Measurements from ENCODE around the gene CECR2.

CECR2 gene

DNA sequence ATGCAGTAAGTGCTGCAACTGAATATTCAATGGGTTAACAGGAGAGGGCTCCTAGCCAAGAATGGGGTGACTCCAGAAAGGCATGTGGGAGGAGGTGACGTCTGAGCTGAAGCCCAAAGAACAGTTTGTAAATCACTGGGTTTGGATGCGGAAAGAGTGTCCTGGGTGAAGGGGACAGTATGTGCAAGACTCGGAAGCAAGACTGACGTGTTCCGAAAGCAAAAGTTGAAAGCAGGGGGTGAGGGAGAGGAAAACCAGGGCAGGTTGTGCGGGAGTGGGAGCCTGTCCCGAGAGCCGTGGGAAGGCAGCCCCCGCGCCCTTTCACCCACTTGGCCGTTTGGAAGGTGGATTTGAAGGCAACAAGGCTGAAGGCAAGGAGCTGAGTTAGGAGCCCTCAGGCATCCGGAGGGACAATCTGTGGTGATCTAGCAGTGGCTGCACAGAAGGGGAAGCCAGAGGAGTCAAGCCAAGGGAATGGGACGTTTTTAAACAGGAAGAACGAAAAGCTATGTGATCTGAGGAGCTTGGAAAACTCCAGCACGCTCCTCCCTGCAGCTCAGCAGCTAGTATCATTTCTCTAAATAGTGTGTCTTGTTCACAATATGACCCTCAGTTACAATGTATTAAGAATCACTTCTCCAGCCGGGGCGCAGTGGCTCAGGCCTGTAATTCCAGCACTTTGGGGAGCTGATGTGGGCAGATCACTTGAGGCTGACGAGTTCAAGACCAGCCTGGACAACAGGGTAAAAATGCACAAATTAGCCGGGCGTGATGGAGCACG lies 201.8 kb downstream of the CECR2 start:
- DNase-seq (ENCODE audit: low read depth): no peak

DNA sequence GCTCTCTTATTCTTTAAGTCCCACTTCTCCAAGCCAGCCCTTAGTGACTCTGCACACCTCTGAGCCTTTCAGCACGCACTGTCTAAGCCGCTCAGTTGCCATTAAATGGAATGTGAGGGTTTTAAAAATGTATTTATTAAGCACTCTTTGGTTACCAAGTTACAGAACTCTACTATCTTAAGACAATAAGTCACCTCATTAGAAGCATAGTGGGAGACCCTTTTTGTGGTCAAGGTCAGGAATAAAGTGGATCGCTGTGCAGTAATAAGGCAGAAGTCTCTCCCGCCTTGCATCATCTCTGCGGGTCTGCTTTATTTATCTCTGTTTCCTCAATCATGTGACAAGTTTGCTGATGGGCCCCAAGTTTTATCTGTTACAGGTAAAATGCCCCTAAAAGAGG lies 205.9 kb downstream of the CECR2 start:
- no peak for DNase-seq (ENCODE audit: low read depth)

DNA sequence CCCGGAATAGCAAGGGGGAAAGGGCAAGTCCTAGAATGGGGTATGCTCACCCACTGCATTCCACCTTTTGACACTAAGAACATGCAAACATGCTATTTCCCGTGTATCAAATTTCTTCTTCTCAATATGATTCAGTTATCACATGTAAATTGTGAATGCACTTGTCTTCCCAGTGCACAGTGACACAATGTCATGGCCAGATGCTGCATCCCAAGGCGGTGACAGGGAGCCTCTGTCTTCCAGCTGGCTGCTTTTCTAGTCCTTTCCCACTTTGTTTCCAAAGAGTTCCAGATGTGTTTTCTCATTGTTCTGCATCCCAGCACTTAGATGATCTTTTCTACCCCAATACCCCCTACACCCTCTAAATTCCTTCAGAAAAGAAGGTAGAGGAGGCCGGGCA lies 206.4 kb downstream of the CECR2 start:
- DNase-seq (ENCODE audit: low read depth): no peak

DNA sequence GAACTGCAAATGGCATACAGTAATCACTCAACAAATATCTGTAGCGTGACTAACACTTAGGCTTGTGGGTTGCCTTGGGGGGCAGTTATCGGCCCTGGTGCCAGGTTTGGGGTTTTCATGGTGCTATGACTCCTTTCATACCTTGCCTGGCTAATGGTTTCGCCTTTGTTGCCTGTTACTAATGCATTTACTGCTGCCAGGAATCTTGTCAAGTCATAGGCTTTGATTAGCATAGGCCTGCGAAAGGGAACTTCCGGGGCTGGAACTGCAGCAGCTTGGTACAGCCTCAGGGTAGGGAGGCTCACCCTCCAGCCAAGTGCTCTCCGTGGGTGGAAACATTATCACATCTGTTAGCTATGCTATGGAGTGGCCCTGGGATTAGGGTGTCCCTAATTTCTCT lies 207.2 kb downstream of the CECR2 start:
- DNase-seq (ENCODE audit: low read depth): no peak

DNA sequence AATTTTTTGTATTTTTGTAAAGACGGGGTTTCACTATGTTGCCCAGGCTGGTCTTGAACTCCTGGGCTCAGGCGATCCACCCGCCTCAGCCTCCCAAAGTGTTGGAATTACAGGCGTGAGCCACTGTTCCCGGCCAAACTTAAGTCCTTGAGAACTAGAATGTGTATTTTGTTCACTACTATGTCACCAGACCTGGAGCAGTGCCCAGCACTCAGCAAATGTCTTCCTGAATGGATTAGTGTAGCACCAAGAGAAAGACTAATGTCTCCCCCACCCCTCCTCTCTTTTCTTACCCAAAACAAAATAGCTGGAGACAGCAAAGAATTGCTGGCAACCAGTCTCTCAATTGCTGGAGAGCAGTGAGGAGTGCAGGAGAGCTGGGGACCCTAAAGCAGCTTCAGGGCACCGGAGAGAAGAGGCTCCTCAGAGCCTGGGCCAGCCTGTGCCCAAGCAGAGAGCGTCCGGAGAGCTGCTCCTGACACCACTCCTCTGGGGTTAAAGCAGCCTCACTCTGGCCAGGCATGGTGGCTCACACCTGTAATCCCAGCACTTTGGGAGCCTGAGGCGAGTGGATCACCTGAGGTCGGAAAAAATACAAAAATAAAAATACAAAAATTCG lies 209.0 kb downstream of the CECR2 start:
- DNase-seq (ENCODE audit: low read depth): no peak

DNA sequence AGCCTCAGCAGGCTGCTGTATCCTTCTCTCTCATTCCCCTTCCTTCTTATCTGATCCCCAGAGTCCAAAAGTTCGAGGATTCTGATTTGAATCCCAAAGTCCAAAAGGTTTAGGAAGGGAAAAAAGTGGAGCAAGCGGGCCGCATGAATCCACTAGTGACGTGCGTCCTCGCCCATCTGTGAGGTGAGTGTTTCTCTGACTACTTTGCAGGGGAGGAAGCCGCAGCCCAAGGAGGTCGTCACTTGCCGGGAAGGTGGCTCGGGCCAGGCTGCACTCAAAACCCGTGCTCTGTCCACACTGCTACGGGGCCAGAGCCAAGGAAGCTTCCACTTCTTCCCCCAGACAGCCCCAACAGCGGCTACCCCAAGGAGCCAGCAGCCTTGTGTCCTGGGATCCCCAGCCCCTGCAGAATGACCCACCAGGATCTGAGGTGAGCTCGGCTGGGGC lies 210.3 kb downstream of the CECR2 start:
- DNase-seq (ENCODE audit: low read depth): no peak

DNA sequence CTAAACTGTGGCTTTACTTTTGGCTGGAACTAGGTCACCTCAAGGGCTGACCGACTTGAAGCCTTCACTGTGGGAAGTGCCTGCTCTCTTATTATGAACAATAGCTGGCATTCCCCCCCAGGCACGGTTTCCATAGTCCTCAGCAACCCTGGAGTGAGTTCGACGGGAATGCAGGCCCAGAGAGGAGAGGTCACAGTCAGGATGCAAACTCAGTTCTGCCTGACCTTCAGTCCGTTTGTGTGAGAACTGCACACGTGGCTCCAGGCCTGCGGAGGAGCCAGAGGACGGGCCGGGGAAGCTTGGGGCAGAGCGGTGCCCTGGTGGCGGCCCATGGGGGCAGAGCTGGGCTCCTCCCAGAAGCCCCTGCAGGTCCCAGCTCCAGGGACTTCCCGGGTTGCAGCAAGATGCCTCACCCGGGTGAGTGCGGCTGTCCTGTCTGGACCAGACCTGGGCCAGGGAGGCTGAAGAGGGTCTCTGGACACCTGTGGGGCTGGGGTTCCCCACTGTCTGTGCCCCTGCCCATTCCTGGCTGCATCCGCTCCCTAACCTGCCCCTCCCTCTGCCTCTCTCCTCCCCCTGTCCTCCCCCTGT lies 211.3 kb downstream of the CECR2 start:
- DNase-seq (ENCODE audit: low read depth): no peak

DNA sequence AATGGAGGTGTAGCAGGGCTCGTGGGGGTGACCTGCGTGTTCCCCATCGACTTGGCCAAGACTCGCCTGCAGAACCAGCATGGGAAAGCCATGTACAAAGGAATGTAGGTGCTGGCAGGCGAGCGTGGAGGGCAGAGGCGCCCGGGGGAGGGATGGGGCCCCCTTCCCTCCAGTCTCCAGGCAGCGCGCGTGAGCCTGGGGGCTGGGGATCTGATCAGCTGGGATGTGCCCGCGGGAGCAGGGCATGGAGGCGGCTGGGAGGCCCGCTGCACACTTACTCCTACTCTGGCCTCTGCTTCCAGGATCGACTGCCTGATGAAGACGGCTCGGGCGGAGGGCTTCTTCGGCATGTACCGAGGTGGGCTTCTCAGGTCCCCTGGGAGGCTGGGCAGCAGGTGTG lies 211.8 kb downstream of the CECR2 start:
- DNase-seq (ENCODE audit: low read depth): no peak

DNA sequence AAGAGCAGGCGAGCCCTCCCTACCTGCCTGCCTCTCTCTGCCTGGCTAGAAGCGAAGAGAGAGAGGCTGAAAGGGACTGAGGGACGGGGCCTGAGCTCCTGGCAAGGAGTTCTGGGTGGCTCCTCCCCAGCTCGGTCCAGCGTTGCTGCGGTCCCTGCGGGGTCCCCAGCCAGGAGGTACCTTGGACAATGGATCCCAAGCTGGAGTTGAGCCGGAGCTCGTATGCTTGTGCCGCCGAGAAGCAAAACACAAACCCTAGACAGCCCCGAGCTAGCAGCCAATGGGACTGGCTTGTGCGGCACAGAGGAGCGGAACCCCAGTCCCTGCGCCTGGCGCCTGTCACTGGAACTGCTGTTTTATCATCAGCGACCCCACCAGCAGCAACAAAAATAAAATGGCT lies 212.4 kb downstream of the CECR2 start:
- no peak for DNase-seq (ENCODE audit: low read depth)

DNA sequence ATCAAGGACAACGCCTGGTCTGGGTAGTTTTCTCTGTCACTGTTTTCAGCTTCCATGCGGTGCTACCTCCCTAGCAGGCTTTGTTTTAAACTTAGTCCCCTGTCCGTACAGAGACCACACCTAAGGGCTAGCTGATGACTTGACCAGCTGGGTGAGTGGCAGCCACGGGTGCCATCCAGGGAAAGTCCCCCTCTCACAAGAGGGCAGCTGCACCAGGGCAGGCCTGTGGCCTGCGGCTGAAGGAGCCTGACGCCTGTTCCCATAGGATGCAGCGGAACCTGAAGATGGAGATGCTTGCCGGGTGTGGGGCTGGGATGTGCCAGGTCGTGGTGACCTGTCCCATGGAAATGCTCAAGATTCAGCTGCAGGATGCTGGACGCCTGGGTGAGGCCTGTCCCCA lies 213.9 kb downstream of the CECR2 start:
- no peak for DNase-seq (ENCODE audit: low read depth)

DNA sequence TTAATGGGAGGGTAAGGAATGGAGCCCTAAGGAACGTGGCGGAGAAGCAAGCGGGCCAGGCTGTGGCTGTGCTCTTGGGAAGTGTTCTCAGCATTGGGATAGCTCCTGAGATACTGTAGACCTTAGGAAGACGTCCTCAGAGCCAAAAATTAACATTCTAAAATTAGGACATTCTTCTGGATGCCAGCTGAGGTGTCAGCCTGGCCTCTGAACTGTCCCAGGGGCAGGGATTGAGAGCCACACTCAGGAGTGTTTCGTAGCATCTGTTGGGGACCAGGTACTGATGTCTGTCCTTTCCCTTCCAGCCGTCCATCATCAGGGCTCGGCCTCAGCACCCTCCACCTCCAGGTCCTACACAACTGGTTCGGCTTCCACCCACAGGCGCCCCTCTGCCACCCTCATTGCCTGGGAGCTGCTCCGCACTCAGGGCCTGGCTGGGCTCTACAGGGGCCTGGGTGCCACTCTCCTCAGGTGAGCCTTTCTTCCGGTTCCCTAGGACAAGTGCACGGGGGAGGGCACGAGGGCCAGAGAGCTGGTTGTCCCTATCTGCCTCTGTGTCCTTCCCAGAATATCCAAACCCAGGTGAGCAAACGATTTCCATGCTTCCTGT lies 217.7 kb downstream of the CECR2 start:
- DNase-seq (ENCODE audit: low read depth): no peak

DNA sequence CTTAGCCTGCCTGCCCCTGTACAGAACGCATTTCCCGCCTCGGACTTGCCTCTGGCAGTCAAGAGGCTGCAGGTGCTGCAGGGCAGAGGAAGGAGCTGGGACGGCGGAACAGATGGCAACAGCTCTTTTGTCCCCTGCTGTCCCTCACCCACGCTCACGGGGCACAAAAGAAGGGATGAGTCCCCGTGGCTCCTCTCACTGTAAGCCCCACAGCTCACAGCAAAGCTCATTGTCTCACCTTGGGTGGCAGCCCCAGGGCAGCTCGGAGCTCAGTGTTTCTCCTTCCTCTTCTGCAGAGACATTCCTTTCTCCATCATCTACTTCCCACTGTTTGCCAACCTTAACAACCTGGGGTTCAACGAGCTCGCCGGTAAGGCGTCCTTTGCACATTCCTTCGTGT lies 218.4 kb downstream of the CECR2 start:
- no peak for DNase-seq (ENCODE audit: low read depth)

DNA sequence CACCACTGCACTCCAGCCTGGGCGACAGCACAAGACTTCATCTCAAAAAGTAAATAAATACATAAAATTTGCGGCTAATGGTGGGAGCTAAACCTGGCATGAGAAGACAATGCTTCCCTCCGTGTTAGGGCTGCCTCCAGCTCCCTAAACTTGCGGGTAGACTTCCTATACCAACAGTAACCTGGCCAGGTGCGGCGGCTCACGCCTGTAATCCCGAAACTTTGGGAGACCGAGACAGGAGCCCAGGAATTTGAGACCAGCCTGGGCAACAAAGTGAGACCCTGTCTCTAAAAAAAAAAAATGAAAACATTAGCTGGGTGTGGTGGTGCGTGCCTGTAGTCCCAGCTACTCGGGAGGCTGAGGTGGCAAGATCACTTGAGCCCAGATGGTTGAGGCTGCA lies 219.3 kb downstream of the CECR2 start:
- DNase-seq (ENCODE audit: low read depth): no peak

DNA sequence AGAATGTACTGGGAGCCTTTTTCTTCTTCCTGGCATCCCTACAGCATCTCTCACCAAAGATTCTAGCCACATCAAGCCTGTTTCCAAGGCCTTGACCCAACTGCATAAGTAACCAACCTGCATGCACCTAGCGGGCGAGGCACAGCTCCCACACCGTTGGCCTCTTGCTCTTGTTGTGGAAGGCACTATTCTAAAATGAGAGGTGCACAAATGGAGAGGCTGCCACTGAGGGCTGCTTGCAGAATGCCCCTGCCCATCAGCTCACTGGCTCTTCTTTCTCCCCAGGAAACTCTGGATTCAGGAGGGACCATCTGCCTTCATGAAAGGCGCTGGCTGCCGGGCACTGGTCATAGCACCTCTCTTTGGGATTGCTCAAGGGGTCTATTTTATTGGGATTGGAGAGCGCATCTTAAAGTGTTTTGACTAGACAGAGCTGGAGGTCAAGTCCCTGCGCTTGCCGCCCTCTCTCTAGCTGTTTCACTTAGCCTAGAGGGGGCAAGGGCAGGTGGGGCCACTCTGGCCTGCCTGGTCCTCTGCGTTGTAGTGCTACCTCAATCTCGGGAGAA lies 220.6 kb downstream of the CECR2 start:
- DNase-seq (ENCODE audit: low read depth): no peak

DNA sequence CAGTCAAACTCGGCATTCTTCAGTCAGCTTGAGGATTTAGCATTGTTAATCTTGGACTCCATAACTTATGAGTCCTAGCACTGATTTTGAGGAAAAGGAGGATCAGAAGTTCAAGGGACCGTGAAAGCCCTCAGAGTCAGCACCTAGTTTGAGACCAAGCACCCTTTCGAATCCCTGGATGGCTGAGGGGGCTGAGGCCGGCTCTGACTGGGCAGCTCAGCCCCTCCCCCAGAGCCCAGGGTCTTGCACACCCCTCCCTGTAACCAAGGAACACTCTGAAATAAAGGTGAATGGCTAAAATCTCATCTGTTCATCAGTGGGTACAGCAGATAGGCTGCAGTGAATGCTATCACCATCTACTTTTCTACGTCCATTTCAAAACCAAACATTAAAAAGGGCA lies 221.3 kb downstream of the CECR2 start:
- no peak for DNase-seq (ENCODE audit: low read depth)

DNA sequence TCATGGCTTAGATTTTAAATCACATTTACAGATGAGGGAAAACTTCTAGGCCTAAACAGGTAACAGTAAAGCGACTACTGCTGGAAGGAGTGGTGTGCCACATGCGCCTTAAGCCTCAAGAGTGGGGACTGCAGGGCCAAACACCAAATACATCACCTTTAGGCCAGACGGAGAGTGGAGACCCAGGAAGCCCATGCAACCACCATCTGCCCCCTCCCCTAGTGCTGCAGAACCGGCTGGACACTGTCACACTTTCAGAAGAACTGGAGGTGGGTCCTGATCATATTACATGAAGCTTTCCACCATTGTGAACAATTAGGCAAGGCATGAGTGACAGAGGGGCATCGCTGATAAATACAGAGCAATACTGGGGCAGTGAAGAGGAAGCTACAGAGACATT lies 222.9 kb downstream of the CECR2 start:
- no peak for DNase-seq (ENCODE audit: low read depth)

DNA sequence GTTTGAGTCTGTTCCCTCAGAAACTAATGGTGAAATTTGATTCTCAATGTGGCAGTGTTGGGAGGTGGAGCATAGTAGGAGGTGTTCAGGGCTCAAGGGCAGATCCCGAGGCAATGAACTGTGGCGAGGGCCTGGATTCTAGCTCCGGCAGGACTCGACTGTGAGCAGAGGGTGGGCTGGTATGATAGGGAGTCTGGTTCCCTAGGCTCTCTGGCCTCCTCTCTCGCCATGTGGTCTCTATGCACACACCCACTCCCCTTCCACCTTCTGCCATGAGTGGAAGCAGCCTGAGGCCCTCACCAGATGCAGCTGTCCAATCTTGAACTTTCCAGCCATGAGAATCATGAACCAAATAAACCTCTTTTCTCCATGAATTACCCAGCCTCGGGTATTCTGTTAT lies 227.0 kb downstream of the CECR2 start:
- no peak for DNase-seq (ENCODE audit: low read depth)

DNA sequence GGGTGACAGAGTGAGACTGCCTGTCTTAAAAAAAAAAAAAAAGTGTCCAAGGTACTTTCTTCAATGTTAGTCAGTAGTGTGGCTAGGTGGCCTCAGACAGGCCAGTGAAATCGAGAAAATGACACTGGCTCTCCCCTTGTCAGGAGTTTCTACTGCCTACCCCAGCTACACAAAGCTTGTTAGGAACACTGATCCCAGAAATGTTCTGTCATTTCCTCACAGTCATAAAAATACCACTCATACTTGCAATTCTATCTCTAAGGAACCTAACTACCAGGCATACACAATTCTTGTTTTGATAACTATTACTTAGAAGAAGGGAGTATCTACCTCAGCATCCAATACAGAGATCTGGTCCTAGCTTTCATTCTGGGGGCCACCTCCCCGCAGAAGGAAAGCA lies 228.0 kb downstream of the CECR2 start:
- no peak for DNase-seq (ENCODE audit: low read depth)

DNA sequence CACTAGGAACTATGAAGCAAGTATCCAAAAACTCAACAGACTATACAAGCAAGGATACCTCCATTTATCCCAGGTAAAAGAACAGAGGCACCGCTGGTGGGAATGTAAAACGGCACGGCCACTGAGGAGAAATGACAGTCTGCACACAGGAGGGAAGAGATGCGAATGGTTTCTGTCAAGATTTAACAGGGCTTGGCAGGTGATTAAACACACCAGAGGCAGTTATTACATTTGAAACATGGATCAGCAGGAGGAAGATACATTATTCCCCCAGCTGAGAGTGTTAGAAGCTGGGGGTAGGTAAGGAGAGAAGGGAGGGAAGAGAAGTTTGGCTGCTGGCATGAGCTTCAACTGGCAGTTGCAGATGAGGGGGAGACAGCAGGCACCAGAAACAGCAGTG lies 229.1 kb downstream of the CECR2 start:
- no peak for DNase-seq (ENCODE audit: low read depth)

DNA sequence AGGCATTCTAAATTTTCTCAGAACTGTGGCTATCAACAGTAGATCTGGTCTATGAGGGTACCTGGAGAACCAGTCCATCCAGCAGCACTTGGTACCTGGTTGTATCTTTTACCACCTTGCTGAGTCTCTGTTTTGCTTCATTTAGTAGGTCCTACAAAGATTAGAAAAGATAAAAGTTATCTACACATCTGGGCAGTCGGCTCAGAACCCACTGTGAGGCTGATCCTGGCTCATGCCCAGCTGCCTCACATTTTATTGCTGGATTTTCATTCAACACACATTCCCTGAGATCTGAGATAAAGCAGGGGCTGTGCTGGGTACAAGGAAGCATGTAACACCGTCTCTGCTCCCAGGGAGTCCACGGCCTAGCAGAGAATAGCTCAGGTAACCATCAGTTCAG lies 231.8 kb downstream of the CECR2 start:
- DNase-seq (ENCODE audit: low read depth): no peak

DNA sequence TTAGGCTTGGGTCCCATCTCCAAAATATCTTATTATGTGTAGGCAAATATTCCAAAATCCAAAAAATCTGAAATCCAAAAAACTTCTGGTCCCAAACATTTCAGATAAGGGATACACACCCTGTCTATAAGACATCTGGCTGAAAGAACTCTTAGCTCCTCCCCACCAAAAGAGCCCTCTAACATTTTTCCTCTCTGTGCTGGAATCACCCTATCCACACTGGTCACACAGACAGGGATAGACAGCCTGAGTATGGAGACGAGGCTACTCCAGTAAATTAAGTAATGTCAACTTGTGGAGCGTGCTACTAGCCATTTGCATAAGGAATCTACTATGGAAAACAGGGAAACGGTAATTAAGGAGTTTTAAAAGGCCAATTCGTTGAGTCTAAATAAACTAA lies 234.4 kb downstream of the CECR2 start:
- no peak for DNase-seq (ENCODE audit: low read depth)

DNA sequence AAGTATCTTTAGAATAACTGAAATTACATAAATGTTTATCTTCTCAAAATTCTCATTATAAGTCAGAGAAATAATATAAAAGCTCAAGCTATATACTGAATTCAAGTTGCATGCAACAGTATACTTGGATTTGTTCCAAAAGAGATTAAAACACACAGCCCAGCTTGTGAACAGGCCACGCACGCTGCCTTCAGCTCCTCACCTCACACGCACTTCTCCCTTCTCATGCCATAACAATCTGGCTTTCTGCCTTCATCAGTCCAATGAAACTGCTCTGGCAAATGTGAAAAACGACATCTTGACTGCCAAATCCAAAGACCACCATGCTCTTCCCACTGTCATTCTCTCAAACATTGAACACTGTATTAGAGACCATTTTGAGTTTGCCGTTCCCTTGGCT lies 237.2 kb downstream of the CECR2 start:
- no peak for DNase-seq (ENCODE audit: low read depth)

Data from stimulated activated CD8-positive, alpha-beta memory T cell treated with anti-CD3 and anti-CD28 coated beads, Interleukin-4, amount 100 ng/mL, for 24 hours (primary cell).